ENCODE results near the gene SMARCA1. TPM values are rescaled to one million over a fixed set of nuclear protein-coding genes. Genes with fewer than 3 reads are reported as not detected.

The SMARCA1 gene
- total RNA-seq, 1 experiment from 2014 or later: 34.5 TPM

DNA sequence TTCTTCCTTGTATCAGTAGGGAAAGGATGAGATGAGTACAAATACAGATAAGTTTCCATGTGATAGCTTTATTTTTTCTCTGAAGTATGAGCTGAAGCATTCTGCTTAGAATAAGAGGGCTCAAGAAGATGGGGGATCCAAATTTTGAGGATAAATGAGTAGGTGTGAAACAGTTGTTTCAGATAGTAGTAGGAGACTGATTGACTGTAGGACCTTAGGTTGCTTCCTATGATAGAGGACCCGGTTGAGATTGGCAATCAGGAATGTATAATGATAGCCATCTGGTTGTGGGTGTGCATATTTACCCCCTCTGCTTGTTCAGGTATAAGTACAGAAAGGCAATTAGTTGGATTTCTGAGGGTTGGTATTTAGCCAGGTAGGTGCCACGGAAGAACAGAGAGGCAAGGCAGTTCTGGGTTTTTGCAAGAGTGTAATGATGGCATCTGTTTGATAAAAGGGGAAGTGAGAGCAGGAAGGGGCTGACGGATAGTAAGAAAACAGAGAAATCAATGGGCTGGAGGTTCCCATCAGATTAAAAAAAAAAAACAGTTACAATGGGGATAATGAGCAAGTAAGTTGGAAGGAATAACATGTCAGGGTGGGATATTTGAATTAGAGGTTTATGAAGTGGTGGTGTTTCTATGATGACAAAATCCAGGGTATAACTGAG, 30.5 kb upstream of the SMARCA1 start:
- no peaks in the 10 kb centered on the region for H3K4me1 Mint-ChIP-seq (ENCODE audit: low read depth, unreplicated experiment)
- no peaks in the 10 kb centered on the region for H3K4me1 ChIP-seq
- no peaks in the 10 kb centered on the region for H3K27me3 ChIP-seq (replicated peaks; ENCODE audit: control insufficient read depth, insufficient read depth, low read length)
- ChIA-PET CTCF (no interaction called here), POLR2A (no interaction called here)
- H3K36me3 Mint-ChIP-seq (ENCODE audit: insufficient read depth, unreplicated experiment): peaks cover 15% of the 10 kb centered on the region
- no peak overlapping the region for H3K4me3 ChIP-seq (ENCODE audit: low read depth, low read length)
- no peaks in the 10 kb centered on the region for H3K27me3 Mint-ChIP-seq (ENCODE audit: insufficient read depth, unreplicated experiment)
- H3K9me3 Mint-ChIP-seq (ENCODE audit: unreplicated experiment): no peaks in the 10 kb centered on the region
- H3K9me3 ChIP-seq: no peaks in the 10 kb centered on the region
- no peaks in the 10 kb centered on the region for H3K36me3 ChIP-seq (ENCODE audit: control insufficient read depth, insufficient read depth, low read length)
- TSS peak; percentile 10 for BruUV-seq (replicated peaks)
- no peak overlapping the region for H3K4me3 Mint-ChIP-seq (ENCODE audit: unreplicated experiment)
- no peak for DNase-seq
- no peak overlapping the region for H3K27ac Mint-ChIP-seq (ENCODE audit: unreplicated experiment)
- TF ChIP-seq, protein P1, sequence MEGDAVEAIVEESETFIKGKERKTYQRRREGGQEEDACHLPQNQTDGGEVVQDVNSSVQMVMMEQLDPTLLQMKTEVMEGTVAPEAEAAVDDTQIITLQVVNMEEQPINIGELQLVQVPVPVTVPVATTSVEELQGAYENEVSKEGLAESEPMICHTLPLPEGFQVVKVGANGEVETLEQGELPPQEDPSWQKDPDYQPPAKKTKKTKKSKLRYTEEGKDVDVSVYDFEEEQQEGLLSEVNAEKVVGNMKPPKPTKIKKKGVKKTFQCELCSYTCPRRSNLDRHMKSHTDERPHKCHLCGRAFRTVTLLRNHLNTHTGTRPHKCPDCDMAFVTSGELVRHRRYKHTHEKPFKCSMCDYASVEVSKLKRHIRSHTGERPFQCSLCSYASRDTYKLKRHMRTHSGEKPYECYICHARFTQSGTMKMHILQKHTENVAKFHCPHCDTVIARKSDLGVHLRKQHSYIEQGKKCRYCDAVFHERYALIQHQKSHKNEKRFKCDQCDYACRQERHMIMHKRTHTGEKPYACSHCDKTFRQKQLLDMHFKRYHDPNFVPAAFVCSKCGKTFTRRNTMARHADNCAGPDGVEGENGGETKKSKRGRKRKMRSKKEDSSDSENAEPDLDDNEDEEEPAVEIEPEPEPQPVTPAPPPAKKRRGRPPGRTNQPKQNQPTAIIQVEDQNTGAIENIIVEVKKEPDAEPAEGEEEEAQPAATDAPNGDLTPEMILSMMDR (IDR thresholded peaks at IDR 0.05; ENCODE audit: insufficient read depth in 1 of 2, low read depth in 1 of 2, low read length in 1 of 2, severe bottlenecking in 1 of 2, unreplicated experiment in 1 of 2): no peak
- intact Hi-C loops (cut with micrococcal nuclease; ENCODE audit: unreplicated experiment): no loop called here

- CTCF ChIA-PET: no interaction called here
- TF ChIP-seq, protein P1 (IDR thresholded peaks at IDR 0.05; ENCODE audit: insufficient read depth in 1 of 2, low read depth in 1 of 2, low read length in 1 of 2, severe bottlenecking in 1 of 2, unreplicated experiment in 1 of 2): no peak
Observed at GRCh38 chrX:129549124-129549523, 25.8 kb upstream of the SMARCA1 start.

DNA sequence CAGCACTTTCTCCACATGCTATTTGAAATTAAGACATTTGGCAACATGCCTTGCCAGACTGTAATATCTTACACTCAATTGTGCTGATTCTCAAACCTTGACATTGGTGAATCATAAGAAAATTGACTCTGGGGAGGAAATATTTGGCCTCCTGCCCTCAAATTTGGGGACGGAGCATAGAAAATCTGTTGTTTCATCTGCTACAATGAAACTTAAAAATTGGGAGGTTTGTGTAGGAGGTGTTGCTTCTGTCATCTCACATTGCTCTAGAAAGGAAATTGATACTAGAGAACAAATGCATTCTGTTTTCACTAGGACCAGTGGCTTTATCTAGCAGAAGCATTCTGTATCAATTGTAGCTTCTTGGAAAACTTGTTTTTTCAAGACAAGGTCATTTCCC, 22.1 kb upstream of the SMARCA1 start:
- Histone ChIP-seq H3K9me3 (no peaks in the 10 kb centered on the region), H3K4me1 (peaks cover 3% of the 10 kb centered on the region; the same call in 1 of the 2 replicates), H3K4me3 (ENCODE audit: low read depth, low read length) (no peak overlapping the region), H3K27me3 (replicated peaks; ENCODE audit: control insufficient read depth, insufficient read depth, low read length) (no peaks in the 10 kb centered on the region), H3K36me3 (ENCODE audit: control insufficient read depth, insufficient read depth, low read length) (no peaks in the 10 kb centered on the region)
- Mint-ChIP-seq H3K4me1 (ENCODE audit: low read depth, unreplicated experiment) (peaks cover 6% of the 10 kb centered on the region), H3K27ac (ENCODE audit: unreplicated experiment) (no peak overlapping the region), H3K9me3 (ENCODE audit: unreplicated experiment) (no peaks in the 10 kb centered on the region), H3K4me3 (ENCODE audit: unreplicated experiment) (no peak overlapping the region), H3K36me3 (ENCODE audit: insufficient read depth, unreplicated experiment) (no peaks in the 10 kb centered on the region), H3K27me3 (ENCODE audit: insufficient read depth, unreplicated experiment) (no peaks in the 10 kb centered on the region)
- intact Hi-C loops (cut with micrococcal nuclease; ENCODE audit: unreplicated experiment): no loop called here
- no TSS peak for BruUV-seq (replicated peaks)
- TF ChIP-seq, protein P1 (IDR thresholded peaks at IDR 0.05; ENCODE audit: insufficient read depth in 1 of 2, low read depth in 1 of 2, low read length in 1 of 2, severe bottlenecking in 1 of 2, unreplicated experiment in 1 of 2): no peak
- DNase-seq: no peak
- ChIA-PET POLR2A (no interaction called here), CTCF (no interaction called here)

More at GRCh38 chrX:129549124-129549523, 25.8 kb upstream of the SMARCA1 start:
- Histone ChIP-seq H3K4me1 (no peaks in the 10 kb centered on the region), H3K27me3 (replicated peaks; ENCODE audit: control insufficient read depth, insufficient read depth, low read length) (no peaks in the 10 kb centered on the region), H3K4me3 (ENCODE audit: low read depth, low read length) (no peak overlapping the region), H3K36me3 (ENCODE audit: control insufficient read depth, insufficient read depth, low read length) (no peaks in the 10 kb centered on the region), H3K9me3 (no peaks in the 10 kb centered on the region)
- DNase-seq: no peak
- H3K36me3 Mint-ChIP-seq (ENCODE audit: insufficient read depth, unreplicated experiment): peaks cover 10% of the 10 kb centered on the region
- H3K4me3 Mint-ChIP-seq (ENCODE audit: unreplicated experiment): no peak overlapping the region
- H3K9me3 Mint-ChIP-seq (ENCODE audit: unreplicated experiment): no peaks in the 10 kb centered on the region
- H3K27ac Mint-ChIP-seq (ENCODE audit: unreplicated experiment): no peak overlapping the region
- BruUV-seq (replicated peaks): no TSS peak
- no peaks in the 10 kb centered on the region for H3K27me3 Mint-ChIP-seq (ENCODE audit: insufficient read depth, unreplicated experiment)
- no peaks in the 10 kb centered on the region for H3K4me1 Mint-ChIP-seq (ENCODE audit: low read depth, unreplicated experiment)
- intact Hi-C loops (cut with micrococcal nuclease; ENCODE audit: unreplicated experiment): no loop called here
- POLR2A ChIA-PET: no interaction called here
